HG03108 (cell line): ENCODE data around the gene CA6.
"Not testable (repeated sequence)": the region's sequence is repeated elsewhere in the genome, so short reads cannot be mapped to it uniquely, and the experiment has no call there.

Experiments
- ATAC-seq: cut with Tn5 transposase; IDR thresholded peaks from one replicate; pipeline ENCODE4 v1.9.1; 2021; ENCODE audit warnings: moderate library complexity; ENCODE audit not compliant: unreplicated experiment

The CA6 gene

DNA sequence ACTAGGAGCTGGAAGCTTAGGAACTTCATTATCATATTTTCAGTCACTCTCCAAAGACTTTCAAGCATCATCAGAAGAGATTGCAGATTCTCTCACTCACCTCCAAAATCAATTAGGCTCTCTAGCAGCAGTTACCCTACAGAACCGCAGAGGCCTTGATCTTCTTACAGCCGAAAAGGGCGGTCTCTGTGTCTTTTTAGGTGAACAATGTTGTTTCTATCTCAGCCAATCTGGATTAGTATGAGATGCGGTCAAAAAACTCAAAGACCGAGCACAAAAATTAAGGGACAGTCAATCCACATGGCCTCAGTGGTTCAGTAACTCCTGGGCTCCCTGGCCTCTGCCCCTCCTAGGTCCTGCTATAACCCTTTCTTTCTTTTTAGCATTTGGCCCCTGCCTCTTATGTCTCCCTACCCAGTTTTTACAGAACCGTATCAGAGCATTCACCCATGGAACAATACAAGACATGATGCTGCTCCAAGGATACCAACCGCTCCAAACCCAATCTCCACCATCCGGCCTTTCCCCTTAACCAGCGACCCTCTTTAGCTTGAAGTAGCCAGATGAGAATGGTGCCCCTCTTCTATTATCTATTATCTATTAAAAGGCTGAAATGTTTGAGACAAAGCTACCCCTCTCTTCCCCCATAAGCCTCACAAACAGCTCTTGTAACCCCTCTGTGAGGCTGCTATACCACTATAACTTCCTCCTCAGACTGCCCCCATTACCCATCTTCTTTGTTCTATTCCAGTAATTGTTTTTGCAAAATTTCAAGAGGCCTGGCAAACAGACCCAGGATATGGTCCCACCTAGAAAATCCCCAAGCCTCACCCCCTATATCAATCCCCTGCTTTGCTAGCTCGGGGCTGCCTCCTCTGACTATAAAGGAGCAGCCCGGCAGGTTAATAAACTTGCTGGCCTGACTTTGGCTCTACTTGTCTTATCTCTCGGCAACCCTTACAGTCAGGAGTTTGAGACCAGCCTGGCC is 18.7 kb upstream of the CA6 start:
- ATAC-seq, result no peak

DNA sequence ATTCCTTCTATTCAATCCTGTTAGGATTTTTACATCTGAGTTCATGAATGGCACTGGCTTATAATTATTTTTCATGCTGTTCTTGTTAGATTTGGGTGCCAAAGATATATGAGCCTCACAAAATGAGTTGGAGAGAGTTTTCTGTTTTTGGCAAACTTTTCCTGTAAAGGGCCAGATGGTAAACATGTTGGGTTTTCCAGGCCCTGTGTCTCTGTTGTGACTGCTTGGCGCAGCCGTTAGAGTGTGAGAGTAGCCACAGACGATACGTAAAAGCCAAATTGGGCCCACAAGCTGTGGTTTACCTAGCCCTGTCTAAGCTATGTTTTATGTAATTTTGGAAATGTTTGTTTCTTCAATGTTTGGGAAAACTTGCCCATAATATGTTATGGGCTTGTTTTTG is 15.6 kb upstream of the CA6 start:
- ATAC-seq, result no peak

GRCh38 chr1:8937051-8937450 is 8.6 kb upstream of the CA6 start:
- not testable (repeated sequence) for ATAC-seq

DNA sequence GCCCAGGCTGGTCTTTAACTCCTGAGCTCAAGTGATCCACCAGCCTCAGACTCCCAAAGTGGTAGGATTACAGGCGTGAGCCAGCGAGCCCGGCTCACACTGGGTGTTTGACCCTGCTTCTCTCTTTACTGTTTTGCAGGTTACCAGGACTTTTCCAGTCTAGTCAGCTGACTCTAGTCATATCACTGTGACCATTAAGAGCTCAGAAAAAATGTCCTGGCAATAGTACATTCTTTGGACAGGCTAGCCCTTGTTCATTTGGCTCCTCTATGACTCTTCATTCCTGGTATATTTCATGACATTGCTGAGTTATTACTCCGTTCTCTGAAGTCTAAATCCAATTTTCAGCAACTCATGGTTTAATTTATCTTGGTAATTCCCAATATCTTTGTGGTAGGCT is 8.0 kb upstream of the CA6 start:
- no peak for ATAC-seq

DNA sequence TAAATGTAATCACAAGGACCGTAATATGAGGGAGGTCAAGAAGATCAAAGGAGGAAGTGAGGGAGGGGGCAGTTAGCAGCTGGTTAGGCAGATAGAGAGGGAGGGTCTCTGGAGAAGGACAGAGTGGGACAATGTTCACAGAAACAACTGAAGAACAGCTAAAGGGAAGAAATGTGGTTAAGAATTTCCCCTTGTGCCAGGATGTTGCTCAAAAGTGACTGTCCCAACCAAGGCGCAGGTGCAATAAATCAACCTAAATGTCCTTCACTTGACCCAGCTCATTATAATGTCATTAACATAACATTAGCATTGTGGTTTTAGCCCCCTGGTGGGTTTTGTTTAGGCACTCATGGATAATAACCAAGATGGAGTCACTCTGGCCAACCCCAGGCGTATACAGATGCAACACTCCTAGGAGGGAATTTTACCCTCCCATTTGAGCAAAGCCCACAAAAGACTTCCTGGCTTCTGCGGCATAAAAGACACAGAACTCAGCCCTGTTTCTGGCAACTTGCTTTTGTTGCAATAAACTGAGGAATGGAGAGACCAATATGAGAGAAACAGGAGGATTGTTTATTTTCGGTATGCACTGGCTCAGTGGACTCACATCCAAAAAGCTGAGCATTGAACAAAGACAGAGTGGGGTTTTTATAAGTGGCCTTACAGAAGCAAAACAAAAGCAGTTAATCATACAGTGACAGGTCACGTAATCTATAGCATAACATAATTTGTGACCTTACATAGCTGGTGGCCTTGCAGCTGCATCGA is 7.3 kb upstream of the CA6 start:
- ATAC-seq, result no peak

GRCh38 chr1:8939000-8939265 is 6.7 kb upstream of the CA6 start:
- no peak for ATAC-seq

- ATAC-seq, result no peak
Measured at GRCh38 chr1:8939362-8939995, 6.2 kb upstream of the CA6 start.

- ATAC-seq, result no peak
Measured at GRCh38 chr1:8941906-8942305, 3.8 kb upstream of the CA6 start.

DNA sequence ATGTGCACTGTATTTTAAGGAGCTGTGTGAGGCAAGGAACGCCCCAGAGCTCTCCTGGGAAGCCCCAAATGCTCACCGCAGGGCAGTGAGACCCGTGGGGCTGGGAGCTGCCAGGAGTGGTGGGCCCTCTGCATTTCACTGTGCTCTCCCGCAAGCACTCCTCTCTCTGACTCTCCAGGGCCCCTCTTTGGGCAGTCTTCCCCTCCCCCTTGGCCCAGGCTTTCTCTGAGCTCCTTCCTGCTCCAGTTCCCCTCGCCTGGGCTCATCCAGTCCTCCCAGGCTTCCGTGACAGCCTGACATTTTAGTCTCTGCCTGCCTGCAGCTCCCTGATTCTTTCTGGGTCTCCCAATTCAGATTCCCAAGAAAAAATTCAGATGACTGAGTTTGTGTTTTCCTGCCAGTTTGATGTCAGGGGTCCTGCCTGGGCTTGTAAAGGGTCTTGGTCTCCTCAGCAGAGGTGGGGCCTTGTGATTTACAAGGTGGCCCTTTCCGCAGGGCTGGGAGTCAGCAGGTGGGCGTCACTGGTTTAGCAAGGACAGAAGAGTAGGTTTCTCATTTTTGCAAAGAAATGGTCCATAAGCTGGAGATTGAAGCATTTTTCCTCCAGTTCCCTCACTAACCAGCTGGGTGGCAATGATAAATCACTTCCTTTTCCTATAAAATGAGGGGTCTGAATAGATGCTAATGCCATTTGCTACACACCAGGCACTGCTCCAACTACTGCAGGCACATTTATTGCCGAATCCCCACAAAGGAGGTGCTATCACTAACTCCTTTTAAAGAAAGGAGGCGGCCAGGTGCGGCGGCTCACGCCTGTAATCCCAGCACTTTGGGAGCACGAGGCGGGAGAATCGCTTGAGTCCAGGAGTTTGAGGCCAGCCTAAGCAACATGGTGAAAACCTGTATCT is 1.9 kb upstream of the CA6 start:
- ATAC-seq, result no peak

DNA sequence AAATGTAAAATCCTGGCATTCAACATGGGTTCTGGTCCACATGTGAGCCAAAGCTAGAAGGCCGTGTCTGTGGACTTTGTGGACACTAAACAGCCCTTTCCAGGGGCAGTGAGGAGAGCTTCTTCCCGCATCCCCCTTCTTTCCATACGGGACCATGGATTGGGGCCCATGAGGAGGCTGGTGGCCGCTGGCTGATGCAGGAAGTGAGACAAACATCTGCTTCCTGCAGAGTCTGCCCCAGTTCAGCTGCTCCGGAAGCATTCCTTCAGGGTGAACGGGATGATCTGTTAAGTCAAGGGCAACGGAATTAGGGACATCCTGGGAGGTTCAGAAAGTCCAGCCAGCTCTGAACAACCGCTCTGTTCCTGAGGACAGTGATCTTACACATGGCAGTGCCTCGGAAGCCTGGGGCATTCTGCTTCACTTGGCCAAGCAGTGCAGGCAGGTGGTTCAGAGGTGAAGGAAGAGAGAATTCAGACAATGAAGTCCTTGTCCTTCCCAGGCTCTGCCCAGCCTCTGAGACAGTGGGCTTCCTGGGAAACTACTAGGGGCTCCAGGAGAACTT is 1.5 kb downstream of the CA6 start:
- no peak for ATAC-seq

- no peak for ATAC-seq
Measured at GRCh38 chr1:8950309-8950708, 4.6 kb downstream of the CA6 start.

- ATAC-seq, result no peak
Measured at GRCh38 chr1:8951231-8951630, 5.6 kb downstream of the CA6 start.

DNA sequence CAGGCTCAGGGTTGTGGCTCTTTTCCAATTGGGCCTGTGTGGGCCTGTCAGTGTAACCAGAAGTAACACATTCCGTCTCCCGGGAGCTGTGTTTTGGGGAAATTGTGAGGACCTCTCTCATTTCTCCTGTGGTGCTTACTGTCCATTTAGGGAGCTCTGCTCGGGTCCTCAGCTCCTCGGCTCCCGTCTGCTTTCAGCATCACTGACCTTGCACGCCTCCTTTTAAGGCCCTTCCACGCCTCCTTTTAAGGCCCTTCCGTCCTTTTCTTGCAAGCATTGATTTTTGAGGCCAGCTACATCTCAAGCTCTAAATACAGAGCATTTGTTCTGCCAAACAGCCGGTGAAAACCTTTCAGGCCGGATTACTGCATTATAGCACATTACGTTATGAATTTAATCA is 9.7 kb downstream of the CA6 start:
- ATAC-seq, result no peak

GRCh38 chr1:8956461-8957349 is 11.0 kb downstream of the CA6 start:
- ATAC-seq, result no peak

GRCh38 chr1:8962812-8963530 is 17.3 kb downstream of the CA6 start:
- ATAC-seq, result no peak

GRCh38 chr1:8963963-8964362 is 18.3 kb downstream of the CA6 start:
- no peak for ATAC-seq

DNA sequence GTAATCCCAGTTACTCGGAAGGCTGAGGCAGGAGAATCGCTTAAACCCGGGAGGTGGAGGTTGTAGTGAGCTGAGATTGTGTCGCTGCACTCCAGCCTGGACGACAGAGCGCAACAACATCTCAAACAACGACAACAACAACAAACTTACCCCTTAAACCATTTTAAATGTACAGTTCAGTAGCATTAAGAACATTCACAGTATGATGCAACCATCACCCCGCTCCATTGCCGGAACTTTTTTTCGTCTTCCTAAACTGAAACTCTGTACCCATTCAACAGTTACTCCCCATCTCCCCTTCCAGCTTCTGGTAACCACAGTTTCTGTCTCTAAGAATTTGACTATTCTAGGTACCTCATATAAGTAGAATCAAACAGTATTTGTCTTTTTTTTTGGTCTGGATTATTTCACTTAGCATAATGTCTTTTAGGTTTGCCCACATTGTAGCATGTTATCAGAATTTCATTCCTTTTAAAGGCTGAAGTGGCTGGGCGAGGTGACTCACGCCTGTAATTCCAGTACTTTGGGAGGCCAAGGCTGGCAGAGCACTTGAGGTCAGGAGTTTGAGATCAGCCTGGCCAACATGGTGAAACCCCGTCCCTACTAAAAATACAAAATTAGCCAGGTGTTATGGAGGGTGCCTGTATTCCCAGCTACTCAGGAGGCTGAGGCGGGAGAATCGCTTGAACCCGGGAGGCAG is 19.6 kb downstream of the CA6 start:
- no peak for ATAC-seq

DNA sequence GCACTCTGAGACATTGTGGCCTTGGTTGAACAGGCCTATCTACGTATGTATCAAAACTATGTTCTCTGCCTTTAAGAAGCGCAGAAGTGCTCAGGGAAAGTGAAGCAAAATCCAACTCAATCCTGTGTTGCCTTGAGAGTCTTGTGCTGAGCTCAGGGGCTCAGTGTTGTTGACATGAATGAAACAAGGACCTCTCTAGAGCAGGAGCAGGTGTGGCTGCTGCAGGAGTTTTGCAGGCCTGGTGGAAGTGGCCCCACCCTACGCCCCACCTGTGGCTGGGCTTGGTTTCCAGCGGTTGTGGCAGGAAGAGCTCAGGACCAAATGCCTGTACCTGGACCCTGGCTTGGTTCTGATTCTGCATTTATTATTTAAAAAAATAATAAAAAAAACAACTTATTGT is 20.9 kb downstream of the CA6 start:
- no peak for ATAC-seq
